ENCODE data around the gene RTCA.
"Not testable (repeated sequence)": the region's sequence is repeated elsewhere in the genome, so short reads cannot be mapped to it uniquely, and the experiment has no call there.

The RTCA gene

GRCh38 chr1:100279954-100280682 lies 14.1 kb downstream of the RTCA start:
- DNase-seq (ENCODE audit: low spot score): no peak
- Histone ChIP-seq H3K4me3 (no peak overlapping the region), H3K27ac (no peak overlapping the region)
- no peak for TF ChIP-seq CTCF (IDR thresholded peaks at IDR 0.05)

- no peak for DNase-seq (ENCODE audit: low spot score)
- Histone ChIP-seq H3K27ac (no peak overlapping the region), H3K4me3 (no peak overlapping the region)
- no peak for TF ChIP-seq CTCF (IDR thresholded peaks at IDR 0.05)
Observed at GRCh38 chr1:100284591-100284990, 18.6 kb downstream of the RTCA start.

- Histone ChIP-seq H3K27ac (no peak overlapping the region), H3K4me3 (no peak overlapping the region)
- no peak for TF ChIP-seq CTCF (IDR thresholded peaks at IDR 0.05)
- DNase-seq (ENCODE audit: low spot score): no peak
Observed at GRCh38 chr1:100287162-100287561, 21.1 kb downstream of the RTCA start.

GRCh38 chr1:100290291-100290690 lies 24.3 kb downstream of the RTCA start:
- no peak overlapping the region for H3K4me3 ChIP-seq
- H3K27ac ChIP-seq: no peak overlapping the region
- no peak for TF ChIP-seq CTCF (IDR thresholded peaks at IDR 0.05)
- DNase-seq (ENCODE audit: low spot score): no peak

GRCh38 chr1:100292711-100293110 lies 26.7 kb downstream of the RTCA start:
- Histone ChIP-seq H3K27ac (no peak overlapping the region), H3K4me3 (no peak overlapping the region)
- no peak for TF ChIP-seq CTCF (IDR thresholded peaks at IDR 0.05)
- DNase-seq (ENCODE audit: low spot score): no peak

- no peak for DNase-seq (ENCODE audit: low spot score)
- TF ChIP-seq CTCF (IDR thresholded peaks at IDR 0.05): no peak
- Histone ChIP-seq H3K4me3 (no peak overlapping the region), H3K27ac (no peak overlapping the region)
Observed at GRCh38 chr1:100296140-100296539, 30.1 kb downstream of the RTCA start.

- H3K27ac ChIP-seq; DNase-seq (ENCODE audit: low spot score); H3K4me3 ChIP-seq: not testable (repeated sequence)
Observed at GRCh38 chr1:100296997-100297396, 31.0 kb downstream of the RTCA start.
